Measurements from ENCODE around the gene AUTS2. TPM values are rescaled to one million over a fixed set of nuclear protein-coding genes. Genes with fewer than 3 reads are reported as not detected.
"Not testable (repeated sequence)": the region's sequence is repeated elsewhere in the genome, so short reads cannot be mapped to it uniquely, and the experiment has no call there.

AUTS2 gene
- total and polyA plus RNA-seq, 4 experiments from 2014 or later = 3.4 to 35.2 (median 25.5) TPM

DNA sequence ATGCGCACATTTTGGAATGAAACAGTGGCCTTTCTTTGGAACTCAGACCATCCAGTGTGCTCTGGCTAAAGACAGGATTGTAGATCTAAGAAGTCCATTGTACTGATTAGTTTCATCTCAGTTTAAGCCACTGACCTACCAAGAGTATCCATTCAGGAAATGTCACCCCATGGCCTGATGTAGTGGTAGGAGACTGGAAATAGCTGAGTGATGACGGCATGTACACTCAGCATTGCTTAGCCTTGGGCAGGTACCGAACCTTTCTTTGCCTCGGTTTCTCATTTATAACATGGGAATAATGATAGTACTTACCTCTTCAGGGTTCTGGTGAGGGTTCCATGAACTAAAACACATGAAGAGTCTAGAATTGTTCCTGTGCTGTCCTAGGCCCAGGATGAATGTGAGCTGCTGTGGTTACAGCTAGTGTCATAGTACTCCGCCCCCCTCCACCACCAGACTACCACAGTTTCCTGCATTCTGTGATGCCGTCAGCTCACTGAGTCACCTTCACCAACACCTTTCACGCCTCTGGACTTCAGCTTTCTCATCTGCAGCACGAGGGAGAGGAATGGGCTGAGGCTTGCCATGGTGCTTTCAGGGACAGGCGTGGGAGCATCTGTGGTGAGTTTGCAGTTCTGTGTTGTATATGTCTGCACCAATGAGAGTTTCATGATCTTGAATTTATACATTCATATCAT lies 1049.7 kb downstream of the AUTS2 start:
- ChIA-PET CTCF (ENCODE audit: partially characterized antibody) (interaction anchor here (0.8 to 2.7 kb wide), 3 partner anchors 9 to 50 kb away, joined by 3 to 14 read pairs (median 5); no protein-coding TSS in a partner anchor), POLR2A (ENCODE audit: partially characterized antibody) (interaction anchor here (1.0 to 4.0 kb wide), 12 partner anchors 9 to 140 kb away, joined by 3 to 51 read pairs (median 6); no protein-coding TSS in a partner anchor)
- no peaks in the 10 kb centered on the region for H3K36me3 Mint-ChIP-seq

DNA sequence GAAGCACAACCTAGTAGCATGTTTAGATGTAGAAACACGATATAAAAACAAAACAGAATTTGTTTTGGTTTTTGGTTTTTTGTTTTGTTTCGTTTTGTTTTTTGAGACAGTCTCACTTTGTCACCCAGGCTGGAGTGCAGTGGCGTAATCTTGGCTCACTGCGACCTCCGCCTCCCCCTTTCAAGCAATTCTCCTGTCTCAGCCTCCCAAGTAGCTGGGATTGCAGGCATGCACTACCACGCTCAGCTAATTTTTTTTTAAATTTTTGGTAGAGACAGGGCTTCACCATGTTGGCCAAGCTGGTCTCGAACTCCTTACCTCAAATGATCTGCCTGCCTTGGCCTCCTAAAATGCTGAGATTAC lies 1050.2 kb downstream of the AUTS2 start:
- peaks cover 20% of the 10 kb centered on the region for H3K4me1 ChIP-seq (ENCODE audit: insufficient read depth, low read length)
- H3K27ac ChIP-seq (ENCODE audit: low read depth, low read length) = peak overlapping the region; percentile 28
- intact Hi-C loops (cut with micrococcal nuclease) = loop anchor here (1.0 kb wide), 2 partner anchors 46 to 140 kb away; no protein-coding TSS in a partner anchor
- H3K36me3 ChIP-seq (ENCODE audit: insufficient read depth, low read length); H3K27me3 Mint-ChIP-seq; H3K9me3 Mint-ChIP-seq; H3K36me3 Mint-ChIP-seq; H3K9me3 ChIP-seq (ENCODE audit: control insufficient read depth in 1 of 2, low read length in 2 of 2); H3K4me3 ChIP-seq (ENCODE audit: low read length in 2 of 2); H3K27me3 ChIP-seq (ENCODE audit: insufficient read depth, low read length): not testable (repeated sequence)
- H3K27ac Mint-ChIP-seq = peak overlapping the region; percentile 78 to 96 (median 92)
- ChIA-PET POLR2A (ENCODE audit: partially characterized antibody) (interaction anchor here (0.8 to 4.0 kb wide), 13 partner anchors 9 to 140 kb away, joined by 3 to 51 read pairs (median 5); no protein-coding TSS in a partner anchor), CTCF (ENCODE audit: partially characterized antibody) (interaction anchor here (0.8 to 2.7 kb wide), 2 partner anchors 24 to 50 kb away, joined by 3 to 14 read pairs; no protein-coding TSS in a partner anchor)
- H3K4me1 Mint-ChIP-seq = peaks cover 12 to 31% (median 15%) of the 10 kb centered on the region in 4 donors
- peak overlapping the region in 7 of 8 donors; percentile 29 to 79 (median 49) for H3K4me3 Mint-ChIP-seq
- DNase-seq = peak in 1 of 5 donors; percentile 53

More for the DNA sequence above, 1049.7 kb downstream of the AUTS2 start:
- Histone ChIP-seq H3K4me1 (ENCODE audit: insufficient read depth, low read length) (peaks cover 20% of the 10 kb centered on the region), H3K36me3 (ENCODE audit: insufficient read depth, low read length) (no peaks in the 10 kb centered on the region), H3K27me3 (ENCODE audit: insufficient read depth, low read length) (no peaks in the 10 kb centered on the region), H3K27ac (ENCODE audit: low read depth, low read length) (peak overlapping the region; percentile 28), H3K4me3 (ENCODE audit: low read length in 2 of 2) (no peak overlapping the region), H3K9me3 (ENCODE audit: control insufficient read depth in 1 of 2, low read length in 2 of 2) (no peaks in the 10 kb centered on the region)
- peak; percentile 80 to 91 (median 87) for DNase-seq
- peaks cover 0 to 2% (median 0%) of the 10 kb centered on the region in 8 donors for H3K9me3 Mint-ChIP-seq
- peaks cover 12 to 31% (median 15%) of the 10 kb centered on the region in 4 donors for H3K4me1 Mint-ChIP-seq
- intact Hi-C loops (cut with micrococcal nuclease) = loop anchor here (1.0 kb wide), 2 partner anchors 46 to 140 kb away; no protein-coding TSS in a partner anchor
- H3K27ac Mint-ChIP-seq = peak overlapping the region; percentile 78 to 96 (median 92)
- no peaks in the 10 kb centered on the region for H3K27me3 Mint-ChIP-seq
- H3K4me3 Mint-ChIP-seq = peak overlapping the region in 7 of 8 donors; percentile 29 to 79 (median 49)

DNA sequence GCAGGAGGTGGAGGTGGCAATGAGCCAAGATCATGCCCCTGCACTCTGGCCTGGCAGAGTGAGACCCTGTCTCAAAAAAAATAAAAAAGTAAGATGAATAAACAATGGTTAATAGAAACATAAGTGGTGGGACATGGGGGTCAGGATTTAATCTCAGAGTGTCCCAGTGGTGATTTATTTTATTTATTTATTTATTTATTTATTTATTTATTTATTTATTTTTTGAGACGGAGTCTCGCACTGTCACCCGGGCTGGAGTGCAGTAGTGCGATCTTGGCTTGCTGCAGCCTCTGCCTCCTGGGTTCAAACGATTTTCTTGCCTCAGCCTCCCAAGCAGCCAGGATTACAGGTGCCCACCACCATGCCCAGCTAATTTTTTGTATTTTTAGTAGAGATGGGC lies 1051.0 kb downstream of the AUTS2 start:
- intact Hi-C loops (cut with micrococcal nuclease) = no loop called here
- Histone ChIP-seq H3K27ac (ENCODE audit: low read depth, low read length) (no peak overlapping the region), H3K9me3 (ENCODE audit: control insufficient read depth in 1 of 2, low read length in 2 of 2) (no peaks in the 10 kb centered on the region), H3K4me1 (ENCODE audit: insufficient read depth, low read length) (peaks cover 20% of the 10 kb centered on the region), H3K36me3 (ENCODE audit: insufficient read depth, low read length) (no peaks in the 10 kb centered on the region), H3K27me3 (ENCODE audit: insufficient read depth, low read length) (no peaks in the 10 kb centered on the region), H3K4me3 (ENCODE audit: low read length in 2 of 2) (no peak overlapping the region)
- H3K4me1 Mint-ChIP-seq = peaks cover 12 to 31% (median 15%) of the 10 kb centered on the region in 4 donors
- POLR2A ChIA-PET (ENCODE audit: partially characterized antibody) = interaction anchor here (0.8 to 4.0 kb wide), 5 partner anchors 11 to 130 kb away, joined by 4 to 51 read pairs (median 8); no protein-coding TSS in a partner anchor
- no peak for DNase-seq
- H3K4me3 Mint-ChIP-seq = peak overlapping the region in 2 of 8 donors; percentile 8 to 49
- CTCF ChIA-PET (ENCODE audit: partially characterized antibody) = no interaction called here
- H3K27me3 Mint-ChIP-seq = no peaks in the 10 kb centered on the region
- no peaks in the 10 kb centered on the region for H3K36me3 Mint-ChIP-seq
- H3K27ac Mint-ChIP-seq = peak overlapping the region in 5 of 7 donors; percentile 8 to 96 (median 92)
- peaks cover 0 to 2% (median 0%) of the 10 kb centered on the region in 8 donors for H3K9me3 Mint-ChIP-seq

- no peak for DNase-seq
- no peak overlapping the region for H3K4me3 Mint-ChIP-seq
- Histone ChIP-seq H3K36me3 (ENCODE audit: insufficient read depth, low read length) (no peaks in the 10 kb centered on the region), H3K4me1 (ENCODE audit: insufficient read depth, low read length) (peaks cover 5% of the 10 kb centered on the region), H3K9me3 (ENCODE audit: control insufficient read depth in 1 of 2, low read length in 2 of 2) (no peaks in the 10 kb centered on the region), H3K27ac (ENCODE audit: low read depth, low read length) (no peak overlapping the region), H3K4me3 (ENCODE audit: low read length in 2 of 2) (no peak overlapping the region), H3K27me3 (ENCODE audit: insufficient read depth, low read length) (no peaks in the 10 kb centered on the region)
- no peaks in the 10 kb centered on the region for H3K36me3 Mint-ChIP-seq
- peaks cover 2 to 8% (median 4%) of the 10 kb centered on the region in 4 donors for H3K4me1 Mint-ChIP-seq
- peaks cover 0 to 2% (median 0%) of the 10 kb centered on the region in 8 donors for H3K9me3 Mint-ChIP-seq
- ChIA-PET POLR2A (ENCODE audit: partially characterized antibody) (no interaction called here), CTCF (ENCODE audit: partially characterized antibody) (no interaction called here)
- H3K27me3 Mint-ChIP-seq = no peaks in the 10 kb centered on the region
- intact Hi-C loops (cut with micrococcal nuclease) = no loop called here
- no peak overlapping the region for H3K27ac Mint-ChIP-seq
Measured at GRCh38 chr7:70654146-70654545, 1055.9 kb downstream of the AUTS2 start.

DNA sequence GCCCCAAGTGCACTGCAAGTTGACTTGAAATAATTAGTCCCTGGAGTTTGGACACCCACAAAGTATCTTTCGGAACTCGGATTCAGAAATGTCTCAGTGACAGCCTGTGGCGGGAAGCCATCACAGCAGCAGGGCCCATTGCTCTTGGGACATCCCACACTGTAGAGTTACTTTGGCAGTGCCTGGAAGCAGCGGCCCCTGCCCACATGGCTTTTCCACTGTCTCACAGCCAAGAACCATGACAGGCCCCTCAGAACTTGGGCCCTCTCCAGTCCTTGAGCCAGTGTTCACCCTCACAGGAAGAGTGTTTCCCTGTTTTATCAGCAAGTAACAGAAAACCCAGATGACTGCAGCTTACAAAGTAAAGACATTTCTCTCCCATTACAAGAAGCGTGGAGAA lies 1056.7 kb downstream of the AUTS2 start:
- no peak overlapping the region for H3K27ac Mint-ChIP-seq
- H3K9me3 Mint-ChIP-seq = peaks cover 0 to 4% (median 0%) of the 10 kb centered on the region in 8 donors
- DNase-seq = no peak
- H3K36me3 ChIP-seq (ENCODE audit: insufficient read depth, low read length) = no peaks in the 10 kb centered on the region
- H3K4me1 Mint-ChIP-seq = peaks cover 5 to 14% (median 9%) of the 10 kb centered on the region in 4 donors
- peaks cover 9% of the 10 kb centered on the region for H3K4me1 ChIP-seq (ENCODE audit: insufficient read depth, low read length)
- intact Hi-C loops (cut with micrococcal nuclease) = no loop called here
- H3K27ac ChIP-seq (ENCODE audit: low read depth, low read length) = no peak overlapping the region
- H3K27me3 ChIP-seq (ENCODE audit: insufficient read depth, low read length) = no peaks in the 10 kb centered on the region
- H3K9me3 ChIP-seq (ENCODE audit: control insufficient read depth in 1 of 2, low read length in 2 of 2) = no peaks in the 10 kb centered on the region
- POLR2A ChIA-PET (ENCODE audit: partially characterized antibody) = no interaction called here
- H3K27me3 Mint-ChIP-seq = no peaks in the 10 kb centered on the region
- no peak overlapping the region for H3K4me3 Mint-ChIP-seq
- no peaks in the 10 kb centered on the region for H3K36me3 Mint-ChIP-seq
- CTCF ChIA-PET (ENCODE audit: partially characterized antibody) = no interaction called here
- no peak overlapping the region for H3K4me3 ChIP-seq (ENCODE audit: low read length in 2 of 2)

DNA sequence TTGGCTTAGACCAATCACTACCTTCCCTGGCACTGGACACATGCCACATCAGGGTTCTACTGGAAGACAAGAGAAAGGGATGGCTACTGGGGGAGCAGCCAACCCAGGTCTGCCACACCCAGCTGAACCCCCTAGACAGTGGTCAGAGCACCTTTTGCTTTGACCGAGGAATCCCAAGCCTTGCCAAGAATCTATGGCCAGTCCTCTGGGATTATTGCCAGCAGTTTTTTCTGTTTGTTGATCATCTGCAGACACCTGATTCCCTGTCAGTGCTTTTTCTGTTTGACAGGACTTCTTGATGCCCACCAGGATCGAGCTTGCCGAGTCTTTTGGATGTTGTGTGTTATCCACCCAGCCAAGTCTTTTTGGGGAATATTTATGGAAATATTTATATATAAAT lies 1057.4 kb downstream of the AUTS2 start:
- DNase-seq = no peak
- intact Hi-C loops (cut with micrococcal nuclease) = no loop called here
- peaks cover 0 to 4% (median 0%) of the 10 kb centered on the region in 8 donors for H3K9me3 Mint-ChIP-seq
- no peaks in the 10 kb centered on the region for H3K36me3 Mint-ChIP-seq
- POLR2A ChIA-PET (ENCODE audit: partially characterized antibody) = no interaction called here
- Histone ChIP-seq H3K4me1 (ENCODE audit: insufficient read depth, low read length) (peaks cover 16% of the 10 kb centered on the region), H3K9me3 (ENCODE audit: control insufficient read depth in 1 of 2, low read length in 2 of 2) (no peaks in the 10 kb centered on the region), H3K27me3 (ENCODE audit: insufficient read depth, low read length) (no peaks in the 10 kb centered on the region), H3K4me3 (ENCODE audit: low read length in 2 of 2) (no peak overlapping the region), H3K27ac (ENCODE audit: low read depth, low read length) (no peak overlapping the region), H3K36me3 (ENCODE audit: insufficient read depth, low read length) (no peaks in the 10 kb centered on the region)
- peaks cover 6 to 21% (median 14%) of the 10 kb centered on the region in 4 donors for H3K4me1 Mint-ChIP-seq
- no peaks in the 10 kb centered on the region for H3K27me3 Mint-ChIP-seq
- CTCF ChIA-PET (ENCODE audit: partially characterized antibody) = no interaction called here
- H3K4me3 Mint-ChIP-seq = no peak overlapping the region
- no peak overlapping the region for H3K27ac Mint-ChIP-seq

- no peak overlapping the region for H3K27ac Mint-ChIP-seq
- Histone ChIP-seq H3K36me3 (ENCODE audit: insufficient read depth, low read length) (no peaks in the 10 kb centered on the region), H3K27me3 (ENCODE audit: insufficient read depth, low read length) (no peaks in the 10 kb centered on the region), H3K4me1 (ENCODE audit: insufficient read depth, low read length) (peaks cover 22% of the 10 kb centered on the region), H3K9me3 (ENCODE audit: control insufficient read depth in 1 of 2, low read length in 2 of 2) (no peaks in the 10 kb centered on the region), H3K27ac (ENCODE audit: low read depth, low read length) (no peak overlapping the region), H3K4me3 (ENCODE audit: low read length in 2 of 2) (no peak overlapping the region)
- peaks cover 0 to 6% (median 0%) of the 10 kb centered on the region in 8 donors for H3K9me3 Mint-ChIP-seq
- peaks cover 9 to 25% (median 19%) of the 10 kb centered on the region in 4 donors for H3K4me1 Mint-ChIP-seq
- H3K36me3 Mint-ChIP-seq = no peaks in the 10 kb centered on the region
- no peak for DNase-seq
- no peaks in the 10 kb centered on the region for H3K27me3 Mint-ChIP-seq
- no peak overlapping the region for H3K4me3 Mint-ChIP-seq
- ChIA-PET POLR2A (ENCODE audit: partially characterized antibody) (interaction anchor here (1.4 kb wide), 1 partner anchor 9 kb away, joined by 6 read pairs; no protein-coding TSS in a partner anchor), CTCF (ENCODE audit: partially characterized antibody) (interaction anchor here (1.5 kb wide), 1 partner anchor 10 kb away, joined by 5 read pairs; no protein-coding TSS in a partner anchor)
- intact Hi-C loops (cut with micrococcal nuclease) = no loop called here
Measured at GRCh38 chr7:70657571-70657970, 1059.3 kb downstream of the AUTS2 start.

Measured in CD4-positive, alpha-beta memory T cell (primary cell).